GM23338 (cell line): Measurements from ENCODE around the gene ADGRG1. TPM values are rescaled to one million over a fixed set of nuclear protein-coding genes. Genes with fewer than 3 reads are reported as not detected.

Source experiments
- ATAC-seq: fragments of 200-7000 bp; cut with Tn5 transposase; 3 replicates; pipeline ENCODE4 v1.9.1; 2020
- DNase-seq: peaks from one replicate; pipeline ENCODE4 v3.0.0-alpha.2; 2015; ENCODE audit warnings: low spot score
- H2AFZ ChIP-seq: fragments of 200-600 bp; sonication (generic); 2 replicates; pipeline ENCODE4 v1.8.0; 2016; ENCODE audit warnings: antibody characterized with exemption, mild to moderate bottlenecking, moderate library complexity
- H3F3A ChIP-seq: fragments of 200-600 bp; sonication (generic); replicated peaks from 2 replicates; pipeline ENCODE4 v1.8.0; 2017; ENCODE audit warnings: antibody characterized with exemption, mixed run types, low read depth
- H3K27ac ChIP-seq: fragments of 200-600 bp; sonication (generic); 2 replicates; pipeline ENCODE4 v1.6.1; 2016; ENCODE audit warnings: low read depth
- H3K27me3 ChIP-seq: fragments of 200-600 bp; sonication (generic); 2 replicates; pipeline ENCODE4 v1.8.0; 2016; ENCODE audit warnings: mild to moderate bottlenecking, mixed run types, moderate library complexity; ENCODE audit not compliant: insufficient read depth
- H3K36me3 ChIP-seq: fragments of 200-600 bp; sonication (generic); 2 replicates; pipeline ENCODE4 v1.8.0; 2016; ENCODE audit warnings: mild to moderate bottlenecking; ENCODE audit not compliant: insufficient read depth
- H3K4me1 ChIP-seq: fragments of 200-600 bp; sonication (generic); 2 replicates; pipeline ENCODE4 v1.8.0; 2016; ENCODE audit warnings: mild to moderate bottlenecking, moderate library complexity; ENCODE audit not compliant: insufficient read depth
- H3K4me2 ChIP-seq: fragments of 200-600 bp; sonication (generic); 2 replicates; pipeline ENCODE4 v1.7.1; 2017; ENCODE audit warnings: mixed run types
- H3K4me3 ChIP-seq: fragments of 200-600 bp; sonication (generic); 2 replicates; pipeline ENCODE4 v1.6.1; 2016; ENCODE audit warnings: mixed run types
- H3K79me2 ChIP-seq: fragments of 200-600 bp; sonication (generic); replicated peaks from 2 replicates; pipeline ENCODE4 v1.8.0; 2017; ENCODE audit warnings: mild to moderate bottlenecking; ENCODE audit not compliant: insufficient read depth
- H3K9me2 ChIP-seq: fragments of 200-600 bp; sonication (generic); 2 replicates; pipeline ENCODE4 v1.8.0; 2017; ENCODE audit not compliant: insufficient read depth
- H4K20me1 ChIP-seq: fragments of 200-600 bp; sonication (generic); replicated peaks from 2 replicates; pipeline ENCODE4 v1.8.0; 2017; ENCODE audit warnings: mild to moderate bottlenecking; ENCODE audit not compliant: insufficient read depth
- H3K27ac Mint-ChIP-seq: 2 replicates; pipeline ENCODE4 v1.8.0; 2020; ENCODE audit warnings: inconsistent platforms, mild to moderate bottlenecking, moderate library complexity, mixed read lengths
- H3K27me3 Mint-ChIP-seq: 3 replicates; pipeline ENCODE4 v1.8.0; 2022; ENCODE audit warnings: low read depth, mild to moderate bottlenecking, moderate library complexity, mixed read lengths, inconsistent platforms; ENCODE audit not compliant: insufficient read depth, poor library complexity
- H3K36me3 Mint-ChIP-seq: 3 replicates; pipeline ENCODE4 v1.8.0; 2021; ENCODE audit warnings: low read depth, mild to moderate bottlenecking, inconsistent platforms, moderate library complexity, mixed read lengths
- H3K4me1 Mint-ChIP-seq: 3 replicates; pipeline ENCODE4 v1.8.0; 2020; ENCODE audit warnings: mild to moderate bottlenecking, inconsistent platforms, mixed read lengths
- H3K4me3 Mint-ChIP-seq: 3 replicates; pipeline ENCODE4 v1.8.0; 2021; ENCODE audit warnings: moderate library complexity, mild to moderate bottlenecking, inconsistent platforms, mixed read lengths
- H3K9me3 Mint-ChIP-seq: 3 replicates; pipeline ENCODE4 v1.8.0; 2020; ENCODE audit warnings: moderate library complexity, mild to moderate bottlenecking, inconsistent platforms, mixed read lengths
- CREB1 ChIP-seq: fragments of 250-450 bp; sonication (Bioruptor Pico); IDR thresholded peaks from 2 replicates; pipeline ENCODE4 v1.5.0; 2020; ENCODE audit warnings: low read depth, mild to moderate bottlenecking, moderate library complexity
- EZH2 ChIP-seq: fragments of 200-600 bp; sonication (generic); IDR thresholded peaks from one replicate; pipeline ENCODE4 v1.8.0; 2017; ENCODE audit warnings: antibody characterized with exemption, mild to moderate bottlenecking, low read depth; ENCODE audit not compliant: unreplicated experiment
- POLR2AphosphoS5 ChIP-seq: IDR thresholded peaks from 2 replicates; pipeline ENCODE4 v1.6.1; 2016; ENCODE audit warnings: antibody characterized with exemption, low read depth
- STAT1 ChIP-seq: IDR thresholded peaks from one replicate; pipeline ENCODE4 v1.6.1; 2016; ENCODE audit warnings: antibody characterized with exemption; ENCODE audit not compliant: unreplicated experiment
- ZNF114 ChIP-seq: fragments of 250-450 bp; sonication (Bioruptor Pico); IDR thresholded peaks from 2 replicates; pipeline ENCODE4 v1.5.0; 2020; ENCODE audit warnings: mild to moderate bottlenecking, moderate library complexity
- polyA plus RNA-seq: library from polyadenylated mRNA; unstranded; fragments of >200 nt; fragmentation: Nextera tagmentation; extraction: Ambion mirVana; gene quantifications from 2 replicates; pipeline ENCODE4 v1.2.1, GENCODE V29; 2016
- total RNA-seq: library from RNA; depleted of rRNA; stranded (reverse); fragments of >200 nt; shearing (Covaris generic); gene quantifications from 2 replicates; pipeline ENCODE4 v1.2.3, GENCODE V29; 2014
- TF ChIP-seq, protein P1 (sequence below): fragments of 250-450 bp; sonication (Bioruptor Pico); IDR thresholded peaks from 2 replicates; pipeline ENCODE4 v1.5.0; 2020; ENCODE audit warnings: mild to moderate bottlenecking, moderate library complexity
- TF ChIP-seq, protein P2 (sequence below), 2 experiments: fragments of 200-600 bp in 1 of 2; sonication (generic) in 1 of 2; conservative IDR thresholded peaks; 2 replicates each; pipeline versions ENCODE4 v1.5.1 to v1.6.1; 2016 to 2017; ENCODE audit warnings: antibody characterized with exemption in 2 of 2, low read depth in 2 of 2, mild to moderate bottlenecking in 2 of 2, moderate library complexity in 1 of 2

ADGRG1 gene
- total and polyA plus RNA-seq, 2 experiments from 2014 or later, result 0.14 to 0.47 TPM

DNA sequence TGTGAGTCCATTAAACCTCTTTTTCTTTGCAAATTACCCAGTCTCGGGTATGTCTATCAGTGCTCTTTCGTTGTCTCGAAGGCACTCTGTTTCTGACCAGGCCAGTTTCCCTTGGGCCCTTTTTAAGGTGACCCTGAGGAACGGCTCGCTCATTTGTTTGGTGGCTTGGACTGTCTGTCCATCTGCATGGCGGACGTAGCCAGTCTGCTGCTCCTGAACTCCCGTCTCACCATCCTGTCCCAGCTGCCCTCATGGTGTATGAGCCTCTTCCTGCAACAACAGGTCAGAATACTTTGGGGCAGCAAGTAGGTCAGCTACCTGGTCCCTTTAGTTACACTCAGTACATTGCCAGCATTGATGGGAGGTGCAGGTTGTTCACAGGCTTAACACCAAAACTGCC lies 85.2 kb downstream of the ADGRG1 start (continued):
- TF ChIP-seq, protein P1, sequence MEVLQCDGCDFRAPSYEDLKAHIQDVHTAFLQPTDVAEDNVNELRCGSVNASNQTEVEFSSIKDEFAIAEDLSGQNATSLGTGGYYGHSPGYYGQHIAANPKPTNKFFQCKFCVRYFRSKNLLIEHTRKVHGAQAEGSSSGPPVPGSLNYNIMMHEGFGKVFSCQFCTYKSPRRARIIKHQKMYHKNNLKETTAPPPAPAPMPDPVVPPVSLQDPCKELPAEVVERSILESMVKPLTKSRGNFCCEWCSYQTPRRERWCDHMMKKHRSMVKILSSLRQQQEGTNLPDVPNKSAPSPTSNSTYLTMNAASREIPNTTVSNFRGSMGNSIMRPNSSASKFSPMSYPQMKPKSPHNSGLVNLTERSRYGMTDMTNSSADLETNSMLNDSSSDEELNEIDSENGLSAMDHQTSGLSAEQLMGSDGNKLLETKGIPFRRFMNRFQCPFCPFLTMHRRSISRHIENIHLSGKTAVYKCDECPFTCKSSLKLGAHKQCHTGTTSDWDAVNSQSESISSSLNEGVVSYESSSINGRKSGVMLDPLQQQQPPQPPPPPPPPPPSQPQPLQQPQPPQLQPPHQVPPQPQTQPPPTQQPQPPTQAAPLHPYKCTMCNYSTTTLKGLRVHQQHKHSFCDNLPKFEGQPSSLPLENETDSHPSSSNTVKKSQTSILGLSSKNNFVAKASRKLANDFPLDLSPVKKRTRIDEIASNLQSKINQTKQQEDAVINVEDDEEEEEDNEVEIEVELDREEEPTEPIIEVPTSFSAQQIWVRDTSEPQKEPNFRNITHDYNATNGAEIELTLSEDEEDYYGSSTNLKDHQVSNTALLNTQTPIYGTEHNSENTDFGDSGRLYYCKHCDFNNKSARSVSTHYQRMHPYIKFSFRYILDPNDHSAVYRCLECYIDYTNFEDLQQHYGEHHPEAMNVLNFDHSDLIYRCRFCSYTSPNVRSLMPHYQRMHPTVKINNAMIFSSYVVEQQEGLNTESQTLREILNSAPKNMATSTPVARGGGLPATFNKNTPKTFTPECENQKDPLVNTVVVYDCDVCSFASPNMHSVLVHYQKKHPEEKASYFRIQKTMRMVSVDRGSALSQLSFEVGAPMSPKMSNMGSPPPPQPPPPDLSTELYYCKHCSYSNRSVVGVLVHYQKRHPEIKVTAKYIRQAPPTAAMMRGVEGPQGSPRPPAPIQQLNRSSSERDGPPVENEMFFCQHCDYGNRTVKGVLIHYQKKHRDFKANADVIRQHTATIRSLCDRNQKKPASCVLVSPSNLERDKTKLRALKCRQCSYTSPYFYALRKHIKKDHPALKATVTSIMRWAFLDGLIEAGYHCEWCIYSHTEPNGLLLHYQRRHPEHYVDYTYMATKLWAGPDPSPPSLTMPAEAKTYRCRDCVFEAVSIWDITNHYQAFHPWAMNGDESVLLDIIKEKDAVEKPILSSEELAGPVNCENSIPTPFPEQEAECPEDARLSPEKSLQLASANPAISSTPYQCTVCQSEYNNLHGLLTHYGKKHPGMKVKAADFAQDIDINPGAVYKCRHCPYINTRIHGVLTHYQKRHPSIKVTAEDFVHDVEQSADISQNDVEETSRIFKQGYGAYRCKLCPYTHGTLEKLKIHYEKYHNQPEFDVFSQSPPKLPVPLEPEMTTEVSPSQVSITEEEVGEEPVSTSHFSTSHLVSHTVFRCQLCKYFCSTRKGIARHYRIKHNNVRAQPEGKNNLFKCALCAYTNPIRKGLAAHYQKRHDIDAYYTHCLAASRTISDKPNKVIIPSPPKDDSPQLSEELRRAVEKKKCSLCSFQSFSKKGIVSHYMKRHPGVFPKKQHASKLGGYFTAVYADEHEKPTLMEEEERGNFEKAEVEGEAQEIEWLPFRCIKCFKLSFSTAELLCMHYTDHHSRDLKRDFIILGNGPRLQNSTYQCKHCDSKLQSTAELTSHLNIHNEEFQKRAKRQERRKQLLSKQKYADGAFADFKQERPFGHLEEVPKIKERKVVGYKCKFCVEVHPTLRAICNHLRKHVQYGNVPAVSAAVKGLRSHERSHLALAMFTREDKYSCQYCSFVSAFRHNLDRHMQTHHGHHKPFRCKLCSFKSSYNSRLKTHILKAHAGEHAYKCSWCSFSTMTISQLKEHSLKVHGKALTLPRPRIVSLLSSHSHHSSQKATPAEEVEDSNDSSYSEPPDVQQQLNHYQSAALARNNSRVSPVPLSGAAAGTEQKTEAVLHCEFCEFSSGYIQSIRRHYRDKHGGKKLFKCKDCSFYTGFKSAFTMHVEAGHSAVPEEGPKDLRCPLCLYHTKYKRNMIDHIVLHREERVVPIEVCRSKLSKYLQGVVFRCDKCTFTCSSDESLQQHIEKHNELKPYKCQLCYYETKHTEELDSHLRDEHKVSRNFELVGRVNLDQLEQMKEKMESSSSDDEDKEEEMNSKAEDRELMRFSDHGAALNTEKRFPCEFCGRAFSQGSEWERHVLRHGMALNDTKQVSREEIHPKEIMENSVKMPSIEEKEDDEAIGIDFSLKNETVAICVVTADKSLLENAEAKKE, result no peak

DNA sequence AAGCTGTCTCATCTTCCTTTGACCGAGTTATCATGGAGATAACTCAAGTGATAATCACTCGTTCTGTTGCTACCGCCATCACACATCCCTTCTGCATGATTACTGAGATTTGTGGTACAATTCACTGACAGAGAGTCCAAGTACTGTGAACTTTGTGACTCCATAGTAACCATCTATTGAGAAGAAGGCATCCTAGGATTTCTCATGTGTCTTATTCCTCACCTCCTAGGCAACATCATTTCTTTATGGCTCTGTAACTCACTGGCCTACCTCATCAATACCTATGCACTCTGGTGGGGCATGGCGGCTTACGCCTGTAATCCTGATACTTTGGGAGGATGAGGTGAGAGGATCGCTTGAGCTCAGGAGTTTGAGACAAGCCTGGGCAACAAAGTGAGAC lies 85.6 kb downstream of the ADGRG1 start:
- no peaks in the 10 kb centered on the region for H3K4me1 ChIP-seq
- no peak overlapping the region for H3K27ac ChIP-seq
- H3K9me3 Mint-ChIP-seq, result no peaks in the 10 kb centered on the region
- H3F3A ChIP-seq, result no peaks in the 10 kb centered on the region
- no peaks in the 10 kb centered on the region for H3K79me2 ChIP-seq
- H3K27me3 Mint-ChIP-seq, result peaks cover 5% of the 10 kb centered on the region
- no peaks in the 10 kb centered on the region for H3K4me1 Mint-ChIP-seq
- no peak overlapping the region for H2AFZ ChIP-seq
- no peaks in the 10 kb centered on the region for H3K9me2 ChIP-seq
- no peaks in the 10 kb centered on the region for H3K36me3 ChIP-seq
- no peak overlapping the region for H3K4me3 ChIP-seq
- DNase-seq (no peak), ATAC-seq (no peak)
- H3K27me3 ChIP-seq, result no peaks in the 10 kb centered on the region
- H3K36me3 Mint-ChIP-seq, result no peaks in the 10 kb centered on the region
- H3K27ac Mint-ChIP-seq, result no peak overlapping the region
- H3K4me3 Mint-ChIP-seq, result no peak overlapping the region
- no peaks in the 10 kb centered on the region for H4K20me1 ChIP-seq
- H3K4me2 ChIP-seq, result no peak overlapping the region
- TF ChIP-seq STAT1, result no peak
- TF ChIP-seq POLR2AphosphoS5, result no peak
- TF ChIP-seq ZNF114, result no peak
- TF ChIP-seq, protein P1, result no peak
- no peak for TF ChIP-seq CREB1 (CRISPR knock-in tag)
- no peak for TF ChIP-seq EZH2
- TF ChIP-seq, protein P2, sequence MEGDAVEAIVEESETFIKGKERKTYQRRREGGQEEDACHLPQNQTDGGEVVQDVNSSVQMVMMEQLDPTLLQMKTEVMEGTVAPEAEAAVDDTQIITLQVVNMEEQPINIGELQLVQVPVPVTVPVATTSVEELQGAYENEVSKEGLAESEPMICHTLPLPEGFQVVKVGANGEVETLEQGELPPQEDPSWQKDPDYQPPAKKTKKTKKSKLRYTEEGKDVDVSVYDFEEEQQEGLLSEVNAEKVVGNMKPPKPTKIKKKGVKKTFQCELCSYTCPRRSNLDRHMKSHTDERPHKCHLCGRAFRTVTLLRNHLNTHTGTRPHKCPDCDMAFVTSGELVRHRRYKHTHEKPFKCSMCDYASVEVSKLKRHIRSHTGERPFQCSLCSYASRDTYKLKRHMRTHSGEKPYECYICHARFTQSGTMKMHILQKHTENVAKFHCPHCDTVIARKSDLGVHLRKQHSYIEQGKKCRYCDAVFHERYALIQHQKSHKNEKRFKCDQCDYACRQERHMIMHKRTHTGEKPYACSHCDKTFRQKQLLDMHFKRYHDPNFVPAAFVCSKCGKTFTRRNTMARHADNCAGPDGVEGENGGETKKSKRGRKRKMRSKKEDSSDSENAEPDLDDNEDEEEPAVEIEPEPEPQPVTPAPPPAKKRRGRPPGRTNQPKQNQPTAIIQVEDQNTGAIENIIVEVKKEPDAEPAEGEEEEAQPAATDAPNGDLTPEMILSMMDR (conservative IDR thresholded peaks at IDR 0.05; ENCODE audit: low read depth in 2 of 2), result no peak
